NCI-H82 (cell line): ENCODE data around the gene NRTN.
"Not testable (repeated sequence)": the region's sequence is repeated elsewhere in the genome, so short reads cannot be mapped to it uniquely, and the experiment has no call there.

Source experiments
- DNase-seq: peaks from one replicate; lab custom pipeline; 2025; lab: John Stamatoyannopoulos, UW

NRTN gene

DNA sequence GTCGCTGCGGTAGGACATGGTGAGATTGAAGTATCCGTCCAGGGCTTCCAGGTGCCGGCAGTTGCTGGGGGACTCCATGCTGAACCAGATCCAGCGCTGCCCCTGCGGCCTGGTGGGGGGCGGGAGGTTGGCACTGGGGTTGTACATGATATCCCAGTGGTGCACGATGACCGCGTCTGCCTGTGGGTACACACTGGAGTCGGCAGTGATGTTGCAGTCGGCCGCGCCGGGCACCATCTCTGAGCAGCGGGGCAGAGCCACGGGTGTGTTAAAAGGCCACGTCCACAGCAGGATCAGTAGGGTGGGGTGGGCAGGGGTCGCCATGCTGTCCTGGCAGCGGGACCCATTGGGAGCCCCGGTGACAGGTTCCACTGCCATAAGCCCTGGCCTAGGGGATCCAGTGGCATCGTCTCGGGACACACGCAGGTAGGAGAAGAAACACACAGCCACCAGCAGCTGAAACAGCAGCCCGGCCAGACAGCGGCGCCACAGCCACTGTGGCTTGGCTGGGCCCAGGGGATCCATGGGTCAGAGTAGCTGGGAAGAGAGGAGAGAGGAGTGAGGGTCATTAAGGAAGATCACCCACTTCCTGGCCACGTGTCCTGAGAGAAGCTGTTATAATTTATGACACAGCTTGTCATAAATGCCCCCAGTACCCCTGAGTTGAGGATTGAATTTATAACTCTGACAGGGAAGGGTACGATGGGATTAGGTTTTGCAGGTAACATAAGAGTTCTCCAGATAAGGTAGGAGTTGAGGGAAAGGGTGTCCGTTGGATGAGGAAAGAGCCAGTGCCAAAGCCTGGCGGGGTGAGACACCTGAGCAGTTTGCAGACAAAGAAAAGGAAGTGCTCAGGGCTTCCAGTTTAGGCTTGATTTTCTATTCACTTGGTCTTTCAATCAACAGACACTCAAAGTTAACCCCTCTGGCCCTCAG lies 62.6 kb downstream of the NRTN start:
- no peak for DNase-seq

DNA sequence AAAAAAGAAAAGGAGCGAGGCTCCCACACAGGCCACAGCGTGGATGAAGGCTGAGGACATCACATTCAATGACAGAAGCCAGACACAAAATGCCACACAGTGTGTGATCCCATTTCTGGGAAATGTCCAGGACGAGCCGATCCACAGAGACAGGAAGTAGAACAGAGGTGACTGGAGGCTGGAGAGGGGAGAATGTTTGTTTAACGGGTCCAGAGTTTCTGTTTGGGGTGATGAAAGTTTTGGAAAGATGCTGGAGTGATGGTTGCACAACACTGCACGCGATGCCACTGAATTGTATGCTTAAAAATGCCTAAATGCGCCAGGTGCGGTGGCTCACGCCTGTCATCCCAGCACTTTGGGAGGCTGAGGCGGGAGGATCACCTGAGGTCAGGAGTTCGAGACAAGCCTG lies 66.1 kb downstream of the NRTN start:
- no peak for DNase-seq

DNA sequence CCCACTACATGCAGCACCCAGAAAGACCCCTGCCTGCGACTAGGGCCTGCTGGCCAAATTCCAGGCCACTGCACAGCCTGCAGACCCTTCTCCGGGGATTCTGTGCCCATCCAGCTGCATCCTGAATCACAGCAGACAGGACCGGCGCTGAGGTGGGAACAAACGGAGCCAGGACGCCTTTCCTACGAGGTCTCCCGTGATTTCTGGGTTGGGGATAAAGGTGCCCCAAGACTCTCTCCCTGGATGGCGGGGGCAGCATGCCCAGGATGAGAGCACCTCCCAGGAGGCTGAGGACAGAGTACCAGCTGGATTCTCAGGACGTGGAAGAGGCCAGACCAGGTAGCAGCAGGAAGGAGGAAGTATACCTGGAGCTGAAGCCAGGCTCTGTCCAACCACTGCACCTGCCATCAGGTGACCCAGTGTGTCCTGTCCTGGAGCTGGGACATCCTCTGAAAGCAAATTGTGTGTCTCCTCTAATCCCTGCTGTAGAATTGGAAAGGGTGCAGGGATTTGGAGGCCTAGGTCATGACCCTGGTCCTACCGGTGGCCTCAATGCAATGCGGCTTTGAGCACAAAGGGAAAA lies 68.8 kb downstream of the NRTN start:
- no peak for DNase-seq

DNA sequence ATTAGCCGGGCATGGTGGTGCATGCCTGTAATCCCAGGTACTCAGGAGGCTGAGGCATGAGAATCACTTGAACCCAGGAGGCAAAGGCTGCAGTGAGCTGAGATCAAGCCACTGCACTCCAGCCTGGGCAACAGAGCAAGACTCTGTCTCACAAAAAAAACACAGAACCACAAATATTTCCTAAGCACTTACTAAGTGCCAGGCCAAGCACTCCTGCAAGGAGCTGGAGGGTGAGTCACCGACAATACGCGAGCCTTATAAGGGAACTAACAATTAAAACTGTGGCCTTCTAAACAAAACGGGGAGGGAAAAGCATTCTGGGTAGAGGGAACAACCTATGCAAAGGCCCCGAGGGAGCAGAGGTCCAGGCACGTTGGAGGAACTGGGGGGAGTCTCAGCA lies 69.6 kb downstream of the NRTN start:
- DNase-seq = not testable (repeated sequence)

DNA sequence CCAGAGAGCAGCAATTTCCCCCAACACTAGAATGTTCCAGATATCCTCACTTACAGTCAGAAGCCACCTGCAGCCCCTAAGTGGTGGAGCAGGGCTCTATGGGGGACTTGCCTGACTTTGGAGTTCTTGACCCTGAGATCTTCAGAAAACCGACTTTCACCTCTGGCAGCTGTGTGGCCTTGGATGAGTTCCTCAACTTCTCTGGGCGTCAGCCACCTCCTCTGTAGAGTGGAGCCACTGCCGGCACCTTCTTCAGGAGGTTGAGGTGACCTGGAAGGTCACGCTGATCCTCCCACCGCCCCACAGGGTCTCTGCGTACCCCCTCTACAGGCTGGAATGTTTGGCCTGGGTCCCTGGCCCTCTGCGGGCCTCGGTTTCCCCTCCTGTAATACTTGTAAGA lies 72.6 kb downstream of the NRTN start:
- DNase-seq = no peak

DNA sequence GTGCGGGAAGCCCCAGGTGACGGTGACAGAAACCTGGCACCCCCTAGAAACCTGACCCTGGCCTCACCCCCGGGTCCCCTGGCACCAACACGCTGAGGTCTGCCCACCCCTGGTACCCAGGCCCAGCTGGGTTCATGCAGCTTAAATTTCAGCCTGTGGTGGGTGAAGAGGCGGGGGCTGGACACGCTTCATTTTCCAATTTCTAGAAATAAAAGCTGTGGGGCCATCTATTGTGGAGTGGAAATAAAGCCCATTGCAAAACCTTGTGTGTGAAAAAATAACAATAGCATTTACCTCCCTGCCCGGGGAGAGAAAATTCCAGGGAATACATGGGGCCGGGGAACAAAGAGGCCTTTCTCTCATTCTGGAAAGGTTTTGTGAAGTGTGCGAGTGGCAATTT lies 73.0 kb downstream of the NRTN start:
- no peak for DNase-seq
